Measurements from ENCODE around the gene GALT. TPM values are rescaled to one million over a fixed set of nuclear protein-coding genes. Genes with fewer than 3 reads are reported as not detected.

The GALT gene
- total RNA-seq, 3 donors from 2014 or later = 26.1 to 37.0 (median 36.7) TPM

DNA sequence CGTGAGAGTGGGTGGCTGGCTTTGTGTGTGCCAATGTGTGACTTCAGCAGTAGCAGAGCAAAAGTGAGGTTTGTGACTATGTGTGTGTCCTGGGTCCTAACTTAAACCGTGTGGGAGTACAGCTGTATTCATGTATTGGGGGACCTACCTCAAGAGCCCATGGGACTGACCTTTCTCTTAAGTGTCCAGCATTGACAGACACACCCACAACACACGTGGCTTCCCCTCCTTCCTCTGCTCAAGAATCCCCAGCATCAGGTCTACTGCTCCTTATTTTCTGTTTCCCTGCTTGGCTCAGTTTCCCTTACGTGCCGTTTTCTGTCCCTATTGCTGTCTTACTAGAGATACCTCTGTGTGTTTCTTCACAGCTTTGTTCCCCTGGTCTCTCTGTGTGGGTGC is 6.1 kb downstream of the GALT start:
- H3K9me3 ChIP-seq = no peaks in the 10 kb centered on the region
- DNase-seq (ENCODE audit: low spot score in 2 of 2) = no peak
- intact Hi-C loops (cut with DNase I; ENCODE audit: low total_unique reads) = no loop called here
- H3K27me3 ChIP-seq = no peaks in the 10 kb centered on the region
- TF ChIP-seq POLR2AphosphoS5 (IDR thresholded peaks at IDR 0.05) = no peak
- TF ChIP-seq POLR2A (IDR thresholded peaks at IDR 0.05) = no peak
- TF ChIP-seq, protein P1, sequence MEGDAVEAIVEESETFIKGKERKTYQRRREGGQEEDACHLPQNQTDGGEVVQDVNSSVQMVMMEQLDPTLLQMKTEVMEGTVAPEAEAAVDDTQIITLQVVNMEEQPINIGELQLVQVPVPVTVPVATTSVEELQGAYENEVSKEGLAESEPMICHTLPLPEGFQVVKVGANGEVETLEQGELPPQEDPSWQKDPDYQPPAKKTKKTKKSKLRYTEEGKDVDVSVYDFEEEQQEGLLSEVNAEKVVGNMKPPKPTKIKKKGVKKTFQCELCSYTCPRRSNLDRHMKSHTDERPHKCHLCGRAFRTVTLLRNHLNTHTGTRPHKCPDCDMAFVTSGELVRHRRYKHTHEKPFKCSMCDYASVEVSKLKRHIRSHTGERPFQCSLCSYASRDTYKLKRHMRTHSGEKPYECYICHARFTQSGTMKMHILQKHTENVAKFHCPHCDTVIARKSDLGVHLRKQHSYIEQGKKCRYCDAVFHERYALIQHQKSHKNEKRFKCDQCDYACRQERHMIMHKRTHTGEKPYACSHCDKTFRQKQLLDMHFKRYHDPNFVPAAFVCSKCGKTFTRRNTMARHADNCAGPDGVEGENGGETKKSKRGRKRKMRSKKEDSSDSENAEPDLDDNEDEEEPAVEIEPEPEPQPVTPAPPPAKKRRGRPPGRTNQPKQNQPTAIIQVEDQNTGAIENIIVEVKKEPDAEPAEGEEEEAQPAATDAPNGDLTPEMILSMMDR (IDR thresholded peaks at IDR 0.05) = no peak
- no peaks in the 10 kb centered on the region for H3K36me3 ChIP-seq
- H3K27ac ChIP-seq = peak overlapping the region; percentile 90 to 93
- peaks cover 11 to 42% of the 10 kb centered on the region in 2 donors for H3K4me1 ChIP-seq
- peak overlapping the region; percentile 42 to 69 (median 50) for H3K4me3 ChIP-seq

DNA sequence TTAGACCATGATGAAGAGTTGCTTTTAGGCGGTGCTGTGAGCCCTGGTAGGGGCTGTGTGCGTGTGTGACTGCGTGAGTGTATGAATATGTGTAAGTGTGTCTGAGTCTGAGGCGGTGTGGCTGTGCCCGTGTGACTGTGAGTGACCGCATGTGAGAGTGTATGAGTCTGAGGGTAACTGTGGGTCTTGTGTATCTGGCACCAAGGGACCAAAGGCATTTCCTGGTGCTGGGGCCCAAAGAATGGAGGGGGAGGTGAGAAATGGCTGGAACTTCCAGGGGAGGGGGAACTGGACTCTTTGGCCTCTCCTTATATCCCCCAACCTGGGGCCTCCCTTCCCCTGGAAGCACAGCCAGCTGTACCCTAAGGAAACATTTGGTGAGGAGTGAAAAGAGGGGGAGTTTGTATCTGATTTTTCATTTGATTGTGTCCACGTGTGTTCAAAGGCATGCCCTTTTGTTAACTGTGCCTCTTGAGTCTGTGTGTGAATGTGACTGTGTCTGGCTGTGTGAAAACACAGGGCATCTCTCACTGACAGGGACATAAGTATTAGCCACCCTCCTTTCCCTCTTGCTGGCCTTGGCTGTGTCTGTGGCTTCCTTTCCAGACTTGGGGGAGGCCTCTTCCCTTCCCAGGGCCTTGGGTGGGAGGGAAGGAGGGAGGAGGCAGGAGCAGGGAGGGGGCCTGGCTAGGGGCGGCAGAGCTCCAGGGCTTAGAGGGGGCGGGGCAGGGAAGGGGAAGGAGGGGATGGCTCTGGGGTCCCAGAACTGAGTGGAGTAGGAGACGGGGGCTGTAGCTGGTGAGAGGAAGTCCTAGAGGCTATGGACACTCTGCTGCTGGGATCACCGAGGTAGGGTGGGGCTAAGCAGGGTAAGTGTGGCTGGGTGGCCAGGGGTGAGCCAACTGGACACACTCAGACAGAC is 6.9 kb downstream of the GALT start:
- peak overlapping the region; percentile 42 to 69 (median 50) for H3K4me3 ChIP-seq
- TF ChIP-seq, protein P1 (IDR thresholded peaks at IDR 0.05) = no peak
- TF ChIP-seq POLR2A (IDR thresholded peaks at IDR 0.05) (no peak), POLR2AphosphoS5 (IDR thresholded peaks at IDR 0.05) (no peak)

DNA sequence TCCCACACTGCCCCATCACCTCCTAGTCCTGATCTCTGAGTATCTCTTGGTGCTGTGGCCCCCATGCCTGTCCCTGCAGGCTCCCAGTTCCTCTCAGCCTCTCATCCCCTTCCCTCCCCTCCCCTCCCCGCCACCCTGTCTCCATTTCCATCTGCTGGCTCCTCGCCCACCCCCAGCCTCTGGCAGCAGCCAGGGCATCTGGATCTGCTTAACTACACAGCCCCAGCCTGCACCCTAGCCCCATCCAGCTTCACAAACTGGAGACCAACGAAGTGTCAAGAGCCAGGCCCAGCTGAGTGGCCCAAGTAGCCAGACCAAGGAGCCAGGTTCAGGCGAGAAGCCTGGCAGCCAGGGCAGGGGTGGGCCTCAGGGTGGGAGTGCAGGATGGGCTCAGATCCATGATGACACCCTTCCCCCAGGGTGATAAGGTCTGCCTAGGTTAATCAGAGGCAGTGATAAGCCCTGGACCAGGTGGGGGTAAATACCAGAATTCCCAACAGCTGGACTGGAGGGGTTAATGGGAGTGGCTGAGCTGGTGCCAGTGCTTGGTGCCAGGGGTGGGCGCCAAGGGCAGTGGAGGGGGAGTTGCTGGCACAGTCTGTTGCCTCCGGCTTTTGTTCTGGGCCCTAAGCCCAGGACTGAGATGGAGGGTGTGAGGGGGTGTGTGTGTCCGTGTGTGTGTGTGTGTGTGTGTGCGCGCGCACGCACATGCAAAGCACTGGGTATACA is 8.0 kb downstream of the GALT start:
- Histone ChIP-seq H3K4me3 (peak overlapping the region; percentile 4 to 50 (median 17)), H3K9me3 (no peaks in the 10 kb centered on the region), H3K36me3 (no peaks in the 10 kb centered on the region), H3K27ac (peak overlapping the region; percentile 90 to 93), H3K27me3 (no peaks in the 10 kb centered on the region), H3K4me1 (peaks cover 11 to 34% of the 10 kb centered on the region in 2 donors)
- DNase-seq (ENCODE audit: low spot score in 2 of 2) = peak; percentile 65 to 68
- TF ChIP-seq POLR2AphosphoS5 (IDR thresholded peaks at IDR 0.05) (peak in 1 of 3 donors; percentile 70), POLR2A (IDR thresholded peaks at IDR 0.05) (no peak)
- intact Hi-C loops (cut with DNase I; ENCODE audit: low total_unique reads) = no loop called here

More for the DNA sequence above, 6.9 kb downstream of the GALT start:
- DNase-seq (ENCODE audit: low spot score in 2 of 2) = no peak
- H3K9me3 ChIP-seq = no peaks in the 10 kb centered on the region
- H3K36me3 ChIP-seq = no peaks in the 10 kb centered on the region
- peaks cover 11 to 34% of the 10 kb centered on the region in 2 donors for H3K4me1 ChIP-seq
- H3K27me3 ChIP-seq = no peaks in the 10 kb centered on the region
- H3K27ac ChIP-seq = peak overlapping the region; percentile 90 to 93
- intact Hi-C loops (cut with DNase I; ENCODE audit: low total_unique reads) = no loop called here

DNA sequence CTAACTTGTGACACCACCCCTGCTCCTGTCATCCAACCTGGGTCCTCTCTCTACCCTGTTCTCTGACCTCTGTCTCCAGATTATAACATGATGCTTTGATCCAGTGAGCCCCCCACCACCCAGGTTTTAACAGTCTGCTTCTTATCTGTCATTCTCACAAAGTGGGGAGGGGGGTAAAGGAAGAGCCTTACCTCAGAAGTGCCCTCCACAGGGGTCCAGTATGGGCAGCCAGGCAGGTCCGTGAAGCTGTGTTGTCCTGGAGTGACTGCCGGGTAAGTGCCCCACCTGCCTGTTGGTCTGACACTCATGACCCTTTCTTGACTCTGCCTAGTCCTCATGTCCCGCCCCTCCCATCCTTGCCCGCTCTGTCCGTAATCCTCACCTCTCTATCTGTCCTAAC is 8.9 kb downstream of the GALT start:
- peaks cover 11 to 34% of the 10 kb centered on the region in 2 donors for H3K4me1 ChIP-seq
- no peaks in the 10 kb centered on the region for H3K9me3 ChIP-seq
- no peaks in the 10 kb centered on the region for H3K27me3 ChIP-seq
- intact Hi-C loops (cut with DNase I; ENCODE audit: low total_unique reads) = no loop called here
- H3K36me3 ChIP-seq = no peaks in the 10 kb centered on the region
- no peak for TF ChIP-seq POLR2A (IDR thresholded peaks at IDR 0.05)
- TF ChIP-seq, protein P1 (IDR thresholded peaks at IDR 0.05) = no peak
- TF ChIP-seq POLR2AphosphoS5 (IDR thresholded peaks at IDR 0.05) = no peak
- DNase-seq (ENCODE audit: low spot score in 2 of 2) = no peak
- H3K27ac ChIP-seq = peak overlapping the region; percentile 90 to 93
- H3K4me3 ChIP-seq = peak overlapping the region in 1 of 3 donors; percentile 50

DNA sequence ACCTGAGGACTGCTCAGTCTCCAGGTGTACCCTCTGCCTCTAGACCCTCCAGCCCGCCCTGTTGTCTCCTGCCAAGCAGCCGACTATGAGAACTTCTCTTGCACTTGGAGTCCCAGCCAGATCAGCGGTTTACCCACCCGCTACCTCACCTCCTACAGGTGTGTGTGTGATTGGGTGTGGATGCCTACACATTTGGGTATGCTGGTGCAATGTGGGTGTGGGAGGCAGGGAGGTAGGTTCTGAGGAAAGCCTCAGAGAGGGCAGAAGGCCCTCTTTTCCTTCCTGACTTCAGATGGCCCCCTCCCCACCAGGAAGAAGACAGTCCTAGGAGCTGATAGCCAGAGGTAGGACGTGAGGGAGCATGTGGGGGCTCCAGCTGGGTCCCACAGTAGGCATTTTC is 10.5 kb downstream of the GALT start:
- peaks cover 11 to 34% of the 10 kb centered on the region in 2 donors for H3K4me1 ChIP-seq
- intact Hi-C loops (cut with DNase I; ENCODE audit: low total_unique reads) = no loop called here
- no peaks in the 10 kb centered on the region for H3K9me3 ChIP-seq
- H3K4me3 ChIP-seq = no peak overlapping the region
- no peak overlapping the region for H3K27ac ChIP-seq
- no peak for DNase-seq (ENCODE audit: low spot score in 2 of 2)
- TF ChIP-seq, protein P1 (IDR thresholded peaks at IDR 0.05) = no peak
- TF ChIP-seq POLR2AphosphoS5 (IDR thresholded peaks at IDR 0.05) (no peak), POLR2A (IDR thresholded peaks at IDR 0.05) (no peak)
- H3K27me3 ChIP-seq = no peaks in the 10 kb centered on the region
- no peaks in the 10 kb centered on the region for H3K36me3 ChIP-seq

Data from breast epithelium (tissue), 4 donors.